ENCODE measurements around the gene LHCGR.

Gene LHCGR

DNA sequence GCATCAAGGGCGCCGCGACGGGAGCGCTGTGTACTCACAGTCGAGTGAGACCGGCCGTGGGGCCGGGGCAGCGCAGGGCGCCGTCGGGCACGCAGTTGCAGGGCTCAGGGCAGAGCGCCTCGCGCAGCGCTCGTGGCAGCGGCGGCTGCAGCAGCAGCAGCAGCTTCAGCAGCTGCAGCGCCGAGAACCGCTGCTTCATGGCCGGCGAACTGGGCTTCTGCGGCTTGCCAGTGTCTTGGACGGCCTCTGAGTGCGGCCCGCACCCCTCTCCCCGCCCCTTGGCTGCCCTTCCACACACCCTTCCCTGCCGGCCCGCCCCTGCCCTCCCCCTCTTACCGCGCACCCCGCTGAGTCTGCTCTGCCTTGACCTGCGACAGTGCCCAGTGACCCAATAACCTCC, at the start of gene LHCGR:
TSS of gene LHCGR (minus strand) at position 252 of the 400 bp plus-strand sequence. CDS start at position 199, 53 bp downstream.
- H3K27me3 Mint-ChIP-seq = peaks cover 30 to 39% of the 10 kb centered on the region in 2 donors
- H3K4me3 Mint-ChIP-seq = peak within 1 kb of the TSS in 1 of 2 donors; percentile 33
- H3K36me3 Mint-ChIP-seq = no peaks in the 10 kb centered on the region
- H3K27ac Mint-ChIP-seq = no peak within 1 kb of the TSS
- ATAC-seq (replicated peaks) = peak in 1 of 2 donors; percentile 25
- no peaks in the 10 kb centered on the region for H3K9me3 Mint-ChIP-seq
- DNase-seq = no peak
- H3K4me1 Mint-ChIP-seq = peaks cover 12 to 24% of the 10 kb centered on the region in 2 donors

DNA sequence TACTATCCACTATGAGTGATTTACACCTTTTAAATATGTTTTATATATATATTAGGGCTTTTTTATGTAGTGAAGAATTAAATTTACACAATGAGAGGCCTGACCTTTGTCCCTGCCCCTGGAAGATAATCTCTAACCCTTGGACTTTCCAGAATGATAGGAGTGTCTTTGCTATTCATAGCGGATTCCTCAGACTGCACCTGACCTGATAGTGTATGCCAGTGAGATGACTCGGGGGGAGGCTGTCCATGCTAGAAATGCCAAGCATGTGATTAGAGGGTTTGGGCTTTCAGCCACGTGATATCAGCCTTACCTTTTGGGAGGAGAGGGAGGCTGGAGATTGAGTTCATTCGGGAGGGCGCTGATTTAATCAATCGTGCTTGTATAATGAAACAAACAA, 44.1 kb upstream of the LHCGR start:
- no peaks in the 10 kb centered on the region for H3K9me3 Mint-ChIP-seq
- DNase-seq (no peak), ATAC-seq (replicated peaks) (no peak)

DNA sequence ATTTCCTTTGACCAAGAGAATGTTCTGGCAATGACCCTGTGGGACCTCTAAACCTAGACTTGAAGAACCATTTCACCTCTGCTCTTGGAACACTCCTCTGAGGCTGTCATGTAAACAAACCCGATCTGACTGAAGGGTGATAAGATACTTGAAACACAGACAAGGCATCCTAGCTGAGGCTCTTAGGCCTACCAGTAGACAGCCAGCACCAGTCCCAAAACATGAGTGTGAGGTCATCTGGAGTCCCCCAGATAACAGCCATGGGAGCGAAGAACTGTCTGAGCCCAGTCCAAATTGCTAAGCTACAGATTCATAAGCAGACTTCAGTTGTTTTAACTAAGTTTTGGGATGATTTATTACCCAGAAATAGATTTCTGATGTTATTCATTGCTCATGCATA, 39.5 kb upstream of the LHCGR start:
- DNase-seq (no peak), ATAC-seq (replicated peaks) (no peak)
- no peak overlapping the region for H3K4me3 Mint-ChIP-seq
- H3K9me3 Mint-ChIP-seq = peaks cover 0 to 2% of the 10 kb centered on the region in 2 donors
- no peak overlapping the region for H3K27ac Mint-ChIP-seq
- no peaks in the 10 kb centered on the region for H3K4me1 Mint-ChIP-seq
- H3K36me3 Mint-ChIP-seq = no peaks in the 10 kb centered on the region
- peaks cover 6 to 12% of the 10 kb centered on the region in 2 donors for H3K27me3 Mint-ChIP-seq

More for the DNA sequence above, 44.1 kb upstream of the LHCGR start:
- Mint-ChIP-seq H3K4me3 (no peak overlapping the region), H3K36me3 (no peaks in the 10 kb centered on the region), H3K27me3 (peaks cover 0 to 15% of the 10 kb centered on the region in 2 donors), H3K4me1 (no peaks in the 10 kb centered on the region), H3K27ac (no peak overlapping the region)

DNA sequence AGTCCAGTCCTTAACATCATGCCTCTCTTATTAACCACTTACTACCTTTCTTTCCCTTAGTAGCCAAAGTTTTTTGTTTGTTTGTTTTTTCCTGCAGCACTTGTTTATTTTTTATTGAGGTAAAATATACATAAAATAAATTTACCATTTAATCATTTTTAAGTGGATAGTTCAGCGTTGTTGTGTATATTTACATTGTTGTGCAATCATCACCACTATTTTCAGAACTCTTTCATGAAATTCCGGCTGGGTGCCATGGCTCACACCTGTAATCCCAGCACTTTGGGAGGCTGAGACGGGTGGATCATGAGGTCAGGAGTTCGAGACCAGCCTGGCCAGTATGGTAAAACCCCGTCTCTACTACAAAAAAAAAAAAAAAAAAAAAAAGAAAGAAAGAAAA, 38.1 kb upstream of the LHCGR start:
- ATAC-seq (replicated peaks) (no peak), DNase-seq (no peak)
- H3K27me3 Mint-ChIP-seq = peaks cover 3 to 19% of the 10 kb centered on the region in 2 donors
- no peak overlapping the region for H3K4me3 Mint-ChIP-seq
- H3K36me3 Mint-ChIP-seq = no peaks in the 10 kb centered on the region
- H3K9me3 Mint-ChIP-seq = peaks cover 0 to 2% of the 10 kb centered on the region in 2 donors
- no peak overlapping the region for H3K27ac Mint-ChIP-seq
- no peaks in the 10 kb centered on the region for H3K4me1 Mint-ChIP-seq

DNA sequence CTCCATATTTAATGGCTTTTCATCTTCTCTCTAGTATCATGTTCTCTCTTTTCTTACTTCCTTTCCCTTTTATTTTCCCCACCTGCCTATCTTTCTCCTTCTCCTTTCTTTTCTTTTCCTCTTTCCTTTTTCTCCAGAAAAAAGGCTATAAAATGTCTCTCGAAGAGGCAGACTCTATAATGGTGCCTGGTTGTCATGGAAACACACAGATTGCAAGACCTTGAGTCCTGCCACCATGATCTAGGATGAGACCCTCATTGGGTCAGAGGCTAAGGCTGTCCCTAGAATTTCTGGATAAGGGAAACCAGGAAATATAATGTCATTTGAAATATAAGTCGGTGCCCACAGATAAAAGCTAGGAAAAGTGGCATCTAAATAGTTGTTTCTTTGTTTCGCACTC, 36.5 kb upstream of the LHCGR start:
- no peak overlapping the region for H3K4me3 Mint-ChIP-seq
- ATAC-seq (replicated peaks) (no peak), DNase-seq (no peak)
- no peaks in the 10 kb centered on the region for H3K4me1 Mint-ChIP-seq
- H3K9me3 Mint-ChIP-seq = peaks cover 0 to 3% of the 10 kb centered on the region in 2 donors
- H3K36me3 Mint-ChIP-seq = no peaks in the 10 kb centered on the region
- peaks cover 11 to 24% of the 10 kb centered on the region in 2 donors for H3K27me3 Mint-ChIP-seq
- H3K27ac Mint-ChIP-seq = no peak overlapping the region

DNA sequence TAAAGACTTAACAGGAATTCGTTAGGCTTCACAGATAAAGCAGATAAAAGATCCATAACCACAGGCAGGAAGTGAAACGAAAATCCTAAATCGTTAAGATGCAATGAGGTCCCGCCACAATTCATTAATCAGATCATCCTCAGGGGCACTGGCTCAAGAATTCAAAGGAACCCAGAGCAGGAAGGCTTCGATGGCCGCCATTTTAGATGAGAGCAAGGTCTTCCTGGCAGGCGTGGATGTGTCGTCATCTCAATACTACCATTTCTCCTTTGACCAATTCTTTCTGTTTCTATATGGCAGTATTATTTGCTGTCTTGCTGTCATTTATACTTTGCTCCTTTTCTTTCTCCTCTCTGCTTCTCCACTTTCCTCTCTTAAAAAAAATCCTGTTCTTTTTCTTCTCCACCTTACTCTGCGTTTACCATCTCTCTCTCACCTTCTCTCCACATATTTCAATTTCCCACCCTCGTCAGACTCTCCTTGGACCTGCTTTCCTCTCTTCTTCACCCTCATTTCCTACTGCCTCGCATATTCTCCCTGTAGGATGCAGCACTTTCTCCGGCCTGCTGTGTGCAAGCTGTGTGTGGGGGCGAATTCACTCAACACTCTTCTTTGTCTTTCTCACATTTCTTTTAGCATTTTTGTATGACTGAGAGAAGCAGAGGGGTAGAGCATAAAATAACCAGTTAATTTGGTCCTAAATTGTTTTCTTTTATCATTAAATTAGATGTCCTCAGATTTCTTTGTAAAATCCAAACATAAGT, 35.1 kb upstream of the LHCGR start:
- ATAC-seq (replicated peaks) (no peak), DNase-seq (no peak)
- H3K27ac Mint-ChIP-seq = no peak overlapping the region
- H3K36me3 Mint-ChIP-seq = no peaks in the 10 kb centered on the region
- no peaks in the 10 kb centered on the region for H3K4me1 Mint-ChIP-seq
- peaks cover 11 to 24% of the 10 kb centered on the region in 2 donors for H3K27me3 Mint-ChIP-seq
- H3K4me3 Mint-ChIP-seq = no peak overlapping the region
- H3K9me3 Mint-ChIP-seq = peaks cover 0 to 3% of the 10 kb centered on the region in 2 donors

DNA sequence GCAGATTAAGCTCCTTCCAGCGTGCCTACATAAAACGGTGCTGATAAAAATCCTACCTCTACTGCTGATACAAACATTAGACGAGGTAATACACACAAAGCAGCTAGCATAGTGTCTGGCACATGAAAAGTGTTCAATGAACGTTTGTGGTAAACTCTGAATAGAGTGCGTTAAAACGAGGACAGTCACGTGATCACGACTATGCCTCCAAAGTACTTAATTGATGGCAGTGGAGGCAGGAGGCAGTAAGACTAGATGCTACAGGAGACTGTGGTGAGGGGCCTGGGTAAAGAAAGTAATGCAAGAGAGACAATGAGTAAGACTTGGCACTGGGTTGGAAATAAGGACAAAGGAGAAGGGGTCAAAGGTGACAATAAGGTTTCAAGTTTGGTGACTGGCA, 32.1 kb upstream of the LHCGR start:
- H3K36me3 Mint-ChIP-seq = no peaks in the 10 kb centered on the region
- H3K4me3 Mint-ChIP-seq = no peak overlapping the region
- no peak for DNase-seq
- H3K9me3 Mint-ChIP-seq = peaks cover 0 to 3% of the 10 kb centered on the region in 2 donors
- no peak overlapping the region for H3K27ac Mint-ChIP-seq
- ATAC-seq (replicated peaks) = no peak
- H3K27me3 Mint-ChIP-seq = peaks cover 8 to 24% of the 10 kb centered on the region in 2 donors
- H3K4me1 Mint-ChIP-seq = no peaks in the 10 kb centered on the region

DNA sequence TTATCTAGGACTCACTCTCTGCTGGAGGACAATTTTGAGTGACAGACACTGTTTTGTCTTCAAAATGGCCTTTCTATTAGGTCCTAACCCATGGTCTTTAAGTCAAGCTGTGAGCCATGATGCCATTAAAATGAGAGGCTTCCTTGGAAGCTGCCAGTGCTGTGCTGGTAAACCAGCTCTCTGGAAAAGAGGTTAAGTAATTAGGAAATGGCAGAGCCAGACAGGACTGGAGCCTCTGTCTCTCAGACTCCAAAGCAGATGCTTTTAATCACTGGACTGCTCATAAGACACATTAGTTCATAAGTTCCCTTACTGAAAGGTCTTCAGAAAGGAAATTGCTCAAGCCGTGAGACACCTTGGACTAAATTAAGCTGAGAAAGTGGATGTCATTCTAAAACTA, 25.8 kb upstream of the LHCGR start:
- no peak for ATAC-seq (replicated peaks)
- Mint-ChIP-seq H3K27me3 (no peaks in the 10 kb centered on the region), H3K9me3 (no peaks in the 10 kb centered on the region), H3K4me3 (no peak overlapping the region), H3K27ac (no peak overlapping the region), H3K36me3 (no peaks in the 10 kb centered on the region), H3K4me1 (no peaks in the 10 kb centered on the region)
- no peak for DNase-seq

DNA sequence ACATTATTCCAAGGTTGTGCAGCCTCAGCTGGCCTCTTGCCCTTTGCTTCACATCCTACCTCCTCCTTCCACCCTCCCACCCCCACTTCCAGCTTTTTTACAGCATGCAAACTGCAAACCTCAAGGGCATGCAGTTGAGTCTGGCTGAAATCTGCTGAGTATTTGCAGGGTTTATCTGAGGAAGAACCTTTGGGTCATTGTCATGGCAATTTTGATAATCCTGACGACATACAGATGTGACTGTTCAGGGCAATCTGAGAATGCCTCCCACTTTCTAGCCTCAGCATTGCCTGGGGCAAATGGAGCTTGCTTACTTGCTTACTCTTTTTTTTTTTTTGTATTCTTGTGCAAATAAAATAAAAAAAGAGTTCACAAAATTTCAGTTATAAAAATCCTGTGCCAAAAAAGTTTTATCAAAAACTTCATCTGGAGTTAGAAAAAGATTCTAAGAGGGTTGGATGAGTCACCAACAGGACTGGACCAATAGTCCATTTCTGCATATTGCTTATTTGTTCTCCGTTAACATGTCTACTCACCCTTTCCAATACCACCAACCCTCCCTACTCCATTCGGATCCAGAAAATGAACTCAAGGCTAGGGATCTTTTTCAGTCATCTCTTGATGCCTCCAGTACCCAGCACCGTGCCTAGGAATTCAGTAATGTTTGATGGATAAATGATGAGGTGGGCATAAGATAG, 23.6 kb upstream of the LHCGR start:
- Mint-ChIP-seq H3K36me3 (no peaks in the 10 kb centered on the region), H3K9me3 (no peaks in the 10 kb centered on the region), H3K4me1 (no peaks in the 10 kb centered on the region), H3K27me3 (no peaks in the 10 kb centered on the region), H3K27ac (no peak overlapping the region), H3K4me3 (no peak overlapping the region)
- DNase-seq = no peak
- no peak for ATAC-seq (replicated peaks)

DNA sequence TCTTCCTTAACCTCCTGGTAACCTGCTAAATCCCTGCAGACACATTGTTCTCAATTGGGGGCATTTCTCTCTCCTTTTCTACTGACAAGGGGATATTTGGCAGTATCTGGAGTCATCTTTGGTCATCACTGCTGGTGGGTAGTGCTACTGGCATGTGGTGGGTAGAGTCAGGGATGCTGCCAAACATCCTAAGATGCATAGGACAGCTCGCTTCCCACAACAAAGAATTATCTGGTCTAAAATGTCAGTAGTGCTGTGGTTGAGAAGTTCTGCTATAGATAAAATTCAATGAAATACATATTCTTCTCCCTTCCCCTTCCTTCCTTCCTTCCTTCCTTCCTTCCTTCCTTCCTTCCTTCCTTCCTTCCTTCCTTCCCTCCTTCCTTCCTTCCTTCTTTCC, 18.7 kb upstream of the LHCGR start:
- H3K27me3 Mint-ChIP-seq = peaks cover 8 to 11% of the 10 kb centered on the region in 2 donors
- ATAC-seq (replicated peaks) (no peak), DNase-seq (no peak)
- no peaks in the 10 kb centered on the region for H3K4me1 Mint-ChIP-seq
- no peaks in the 10 kb centered on the region for H3K36me3 Mint-ChIP-seq
- H3K27ac Mint-ChIP-seq = no peak overlapping the region
- H3K4me3 Mint-ChIP-seq = no peak overlapping the region
- no peaks in the 10 kb centered on the region for H3K9me3 Mint-ChIP-seq

DNA sequence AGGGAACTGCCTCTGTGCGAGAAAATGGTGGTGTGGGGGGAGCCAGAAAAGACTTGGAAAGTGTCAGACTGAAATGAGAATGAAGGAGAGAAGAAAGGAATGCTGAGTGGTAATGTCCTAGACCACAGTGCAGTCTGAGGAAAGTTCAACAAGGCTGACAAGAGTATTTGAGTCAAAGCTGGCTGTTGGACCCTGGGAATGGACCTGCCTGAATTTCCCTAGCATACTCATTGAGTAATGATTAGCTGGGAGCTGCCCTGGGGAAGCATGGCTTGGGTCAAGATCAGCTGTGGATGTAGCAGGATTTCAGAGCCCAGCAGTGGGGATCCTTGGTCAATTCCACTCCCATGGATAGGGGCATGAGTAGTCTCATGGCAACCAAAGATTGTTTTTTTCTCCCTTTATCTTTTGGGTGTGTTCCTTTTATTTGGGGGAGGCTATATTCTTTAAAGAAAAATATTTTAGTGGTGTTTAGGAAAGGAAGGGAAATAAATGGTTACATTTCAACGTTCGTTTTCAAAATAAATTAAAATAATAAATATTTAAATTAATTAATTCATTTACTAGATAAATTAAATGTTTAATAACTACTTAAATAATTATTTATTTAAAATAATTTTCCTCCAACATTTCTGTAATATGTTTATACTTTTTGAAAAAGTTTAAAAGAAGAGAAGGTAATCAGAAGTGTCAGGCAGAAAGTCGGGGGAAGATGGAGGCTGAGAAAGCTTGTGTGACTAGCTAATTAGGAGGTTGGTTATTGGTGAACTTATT, 15.9 kb upstream of the LHCGR start:
- H3K36me3 Mint-ChIP-seq = no peaks in the 10 kb centered on the region
- no peak overlapping the region for H3K4me3 Mint-ChIP-seq
- DNase-seq (no peak), ATAC-seq (replicated peaks) (no peak)
- H3K9me3 Mint-ChIP-seq = no peaks in the 10 kb centered on the region
- H3K27ac Mint-ChIP-seq = no peak overlapping the region
- H3K27me3 Mint-ChIP-seq = peaks cover 16 to 22% of the 10 kb centered on the region in 2 donors
- peaks cover 0 to 3% of the 10 kb centered on the region in 2 donors for H3K4me1 Mint-ChIP-seq

DNA sequence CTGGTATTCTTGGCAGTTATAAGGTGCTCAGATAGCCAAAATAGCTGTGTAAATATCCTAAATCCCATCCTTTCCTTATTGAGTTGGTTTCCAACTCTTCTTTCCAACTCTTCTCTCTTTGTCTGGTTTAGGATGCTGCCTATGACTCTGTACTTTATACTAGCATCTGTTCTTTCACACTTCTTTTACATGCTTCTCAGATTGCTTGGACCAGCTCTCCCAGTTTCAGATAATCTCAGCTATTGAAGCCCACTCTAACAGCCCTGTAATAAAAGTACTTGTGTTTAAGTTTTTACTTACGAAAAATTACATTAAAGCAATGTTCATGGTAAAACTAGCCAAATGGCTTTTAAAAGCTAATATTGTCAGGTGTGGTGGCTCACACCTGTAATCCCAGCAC, 14.7 kb upstream of the LHCGR start:
- Mint-ChIP-seq H3K27ac (no peak overlapping the region), H3K27me3 (peaks cover 16 to 25% of the 10 kb centered on the region in 2 donors), H3K4me1 (peaks cover 0 to 3% of the 10 kb centered on the region in 2 donors), H3K9me3 (no peaks in the 10 kb centered on the region), H3K36me3 (no peaks in the 10 kb centered on the region), H3K4me3 (no peak overlapping the region)
- DNase-seq (no peak), ATAC-seq (replicated peaks) (no peak)

DNA sequence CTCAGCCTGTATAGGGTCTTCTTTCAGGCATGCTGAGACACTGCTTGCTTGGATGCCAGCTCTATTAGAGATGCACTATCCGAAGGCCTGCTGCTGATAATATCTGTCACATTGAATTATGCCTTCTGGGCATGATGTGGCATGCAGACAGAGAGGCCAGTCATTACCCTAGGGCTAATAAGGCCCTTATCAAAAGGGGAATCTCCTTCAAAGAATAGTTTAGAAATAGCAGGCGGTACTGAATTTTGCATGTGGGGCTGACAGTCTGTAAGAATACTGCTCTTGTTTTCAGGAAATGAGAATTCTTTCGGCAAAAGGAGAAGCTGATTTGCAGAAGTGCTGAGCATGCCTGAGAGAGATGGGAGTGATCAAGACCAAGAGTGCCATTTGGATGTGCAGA, 13.1 kb upstream of the LHCGR start:
- H3K27me3 Mint-ChIP-seq = peaks cover 16 to 25% of the 10 kb centered on the region in 2 donors
- no peak overlapping the region for H3K4me3 Mint-ChIP-seq
- peaks cover 0 to 8% of the 10 kb centered on the region in 2 donors for H3K9me3 Mint-ChIP-seq

DNA sequence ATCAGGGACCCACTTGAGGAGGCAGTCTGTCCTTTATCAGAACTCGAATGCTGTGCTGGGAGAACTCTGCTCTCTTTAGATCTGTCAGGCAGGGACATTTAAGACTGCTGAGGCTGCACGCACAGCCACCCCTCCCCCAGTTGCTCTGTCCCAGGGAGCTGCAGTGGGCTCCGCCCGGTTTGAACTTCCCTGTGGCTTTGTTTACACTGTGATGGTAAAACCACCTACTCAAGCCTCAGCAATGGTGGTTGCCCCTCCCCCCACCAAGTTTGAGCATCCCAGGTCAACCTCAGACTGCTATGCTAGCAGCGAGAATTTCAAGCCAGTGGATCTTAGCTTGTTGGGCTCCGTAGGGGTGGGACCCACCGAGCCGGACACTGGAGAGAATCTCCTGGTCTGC, 11.8 kb upstream of the LHCGR start:
- Mint-ChIP-seq H3K4me3 (no peak overlapping the region), H3K4me1 (peaks cover 0 to 3% of the 10 kb centered on the region in 2 donors), H3K9me3 (peaks cover 0 to 8% of the 10 kb centered on the region in 2 donors), H3K27ac (no peak overlapping the region), H3K36me3 (no peaks in the 10 kb centered on the region), H3K27me3 (peaks cover 16 to 25% of the 10 kb centered on the region in 2 donors)
- DNase-seq (no peak), ATAC-seq (replicated peaks) (no peak)

More for the DNA sequence above, 13.1 kb upstream of the LHCGR start:
- peaks cover 0 to 3% of the 10 kb centered on the region in 2 donors for H3K4me1 Mint-ChIP-seq
- no peak overlapping the region for H3K27ac Mint-ChIP-seq
- ATAC-seq (replicated peaks) = peak; percentile 68 to 71
- no peaks in the 10 kb centered on the region for H3K36me3 Mint-ChIP-seq
- DNase-seq = no peak
